Colonic mucosa (tissue), 4 donors: Measurements from ENCODE around the gene SUSD1. TPM values are rescaled to one million over a fixed set of nuclear protein-coding genes. Genes with fewer than 3 reads are reported as not detected.

Source experiments
- DNase-seq: peaks from one replicate; pipeline ENCODE4 v3.0.0-alpha.2; 2020
- H3K27ac ChIP-seq: fragments of 200-600 bp; one replicate; pipeline ENCODE4 v1.8.0; 2021
- H3K27me3 ChIP-seq: fragments of 200-600 bp; one replicate; pipeline ENCODE4 v1.8.0; 2021
- H3K36me3 ChIP-seq: fragments of 200-600 bp; one replicate; pipeline ENCODE4 v1.8.0; 2021
- H3K4me1 ChIP-seq: fragments of 200-600 bp; one replicate; pipeline ENCODE4 v1.8.0; 2021; ENCODE audit warnings: mild to moderate bottlenecking
- H3K4me3 ChIP-seq: fragments of 200-600 bp; one replicate; pipeline ENCODE4 v1.8.0; 2021
- H3K9ac ChIP-seq, 2 donors: one replicate each; pipeline ENCODE4 v1.7.0; 2013; ENCODE audit warnings: control low read depth in 2 of 2, low read depth in 2 of 2, low read length in 2 of 2
- H3K9me3 ChIP-seq: fragments of 200-600 bp; one replicate; pipeline ENCODE4 v1.8.0; 2021
- intact Hi-C: fragments of 100-400 bp; cut with DNase I; formaldehyde crosslinking; loops from one replicate; pipeline ENCODE4 v1.14.1; 2022
- total RNA-seq, 2 donors: library from RNA; stranded (reverse); fragmentation: NEBNext Ultra II Directional in 1 of 2; extraction: Animal tissue kit (Norgen Biotek cat#: 25700) in 1 of 2; gene quantifications; one replicate each; pipeline ENCODE4 v1.2.1, GENCODE V29; 2021
- TF ChIP-seq, protein P1 (sequence below): fragments of 200-600 bp; IDR thresholded peaks from one replicate; pipeline ENCODE4 v1.8.0; 2022; ENCODE audit warnings: antibody characterized with exemption, mild to moderate bottlenecking
- donor health status: healthy.
- donor health status: DM: no; HTN: no; CAD: no.
- donor health status: DM: no; HTN: no; CAD: no.

Gene SUSD1
- total RNA-seq, 2 donors from 2014 or later, result 23.3 to 25.1 TPM

DNA sequence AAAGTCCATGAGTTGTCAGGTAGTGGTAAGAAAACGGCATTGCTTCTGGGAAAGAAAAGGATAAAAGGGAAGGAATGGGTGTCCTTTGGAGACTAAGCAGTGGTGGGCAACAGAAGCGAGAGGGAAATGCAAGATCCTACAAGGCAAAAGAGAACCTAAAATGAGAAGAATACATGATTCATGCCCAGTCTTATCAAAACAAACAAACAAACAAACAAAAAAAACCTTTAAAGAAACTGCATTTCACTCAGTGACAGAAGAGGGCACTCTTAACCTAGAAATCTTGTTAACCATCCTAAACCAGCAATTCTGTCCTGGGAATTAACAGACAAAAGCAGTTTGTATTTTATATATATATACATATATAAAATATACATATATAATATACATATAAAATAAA is 88.5 kb downstream of the SUSD1 start:
- Histone ChIP-seq H3K36me3 (no peaks in the 10 kb centered on the region), H3K4me1 (no peaks in the 10 kb centered on the region), H3K9ac (no peak overlapping the region), H3K4me3 (no peak overlapping the region), H3K27ac (no peak overlapping the region), H3K9me3 (no peaks in the 10 kb centered on the region), H3K27me3 (no peaks in the 10 kb centered on the region)
- intact Hi-C loops, result no loop called here
- no peak for DNase-seq
- TF ChIP-seq, protein P1, sequence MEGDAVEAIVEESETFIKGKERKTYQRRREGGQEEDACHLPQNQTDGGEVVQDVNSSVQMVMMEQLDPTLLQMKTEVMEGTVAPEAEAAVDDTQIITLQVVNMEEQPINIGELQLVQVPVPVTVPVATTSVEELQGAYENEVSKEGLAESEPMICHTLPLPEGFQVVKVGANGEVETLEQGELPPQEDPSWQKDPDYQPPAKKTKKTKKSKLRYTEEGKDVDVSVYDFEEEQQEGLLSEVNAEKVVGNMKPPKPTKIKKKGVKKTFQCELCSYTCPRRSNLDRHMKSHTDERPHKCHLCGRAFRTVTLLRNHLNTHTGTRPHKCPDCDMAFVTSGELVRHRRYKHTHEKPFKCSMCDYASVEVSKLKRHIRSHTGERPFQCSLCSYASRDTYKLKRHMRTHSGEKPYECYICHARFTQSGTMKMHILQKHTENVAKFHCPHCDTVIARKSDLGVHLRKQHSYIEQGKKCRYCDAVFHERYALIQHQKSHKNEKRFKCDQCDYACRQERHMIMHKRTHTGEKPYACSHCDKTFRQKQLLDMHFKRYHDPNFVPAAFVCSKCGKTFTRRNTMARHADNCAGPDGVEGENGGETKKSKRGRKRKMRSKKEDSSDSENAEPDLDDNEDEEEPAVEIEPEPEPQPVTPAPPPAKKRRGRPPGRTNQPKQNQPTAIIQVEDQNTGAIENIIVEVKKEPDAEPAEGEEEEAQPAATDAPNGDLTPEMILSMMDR, result peak; percentile 35

DNA sequence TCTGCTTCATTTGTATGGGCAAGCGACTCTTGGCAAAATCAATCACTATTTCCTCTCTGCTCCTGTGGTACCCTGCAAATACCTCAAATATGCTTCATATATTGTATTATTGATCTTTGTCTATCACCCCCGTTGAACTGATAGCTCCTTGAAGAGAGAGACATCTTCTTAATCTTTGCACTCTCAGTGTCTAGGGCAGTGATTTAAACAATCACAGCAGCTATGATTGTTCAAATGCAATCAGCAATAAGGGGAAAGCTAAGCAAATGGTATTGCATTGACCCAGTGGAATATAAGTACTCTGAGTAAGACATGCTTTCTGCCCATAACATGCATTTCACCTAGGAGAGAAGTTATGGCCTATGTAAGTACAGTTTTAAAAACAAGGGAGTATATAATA is 90.2 kb downstream of the SUSD1 start:
- Histone ChIP-seq H3K4me3 (no peak overlapping the region), H3K9ac (no peak overlapping the region), H3K36me3 (no peaks in the 10 kb centered on the region), H3K4me1 (no peaks in the 10 kb centered on the region), H3K9me3 (no peaks in the 10 kb centered on the region), H3K27ac (no peak overlapping the region), H3K27me3 (no peaks in the 10 kb centered on the region)
- intact Hi-C loops, result no loop called here
- DNase-seq, result no peak
- TF ChIP-seq, protein P1, result no peak

DNA sequence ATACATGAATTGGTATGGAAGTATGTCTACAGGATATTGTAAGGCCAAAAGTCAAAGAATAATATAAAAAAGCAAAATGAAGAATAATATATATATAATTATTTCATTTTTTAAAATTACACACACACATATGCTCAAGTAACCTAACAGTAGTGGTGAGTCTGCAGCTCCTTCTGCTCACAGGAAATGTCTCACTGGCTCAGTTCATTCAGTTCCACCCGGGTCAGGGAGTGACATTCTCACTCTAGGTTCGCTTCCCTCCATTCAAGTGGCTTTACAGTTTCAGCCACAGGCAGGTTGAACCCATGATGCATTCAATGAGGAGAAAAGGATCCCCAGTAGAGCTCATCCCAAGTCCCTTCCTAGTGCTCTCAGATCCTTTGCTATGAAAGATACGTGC is 90.8 kb downstream of the SUSD1 start:
- no peaks in the 10 kb centered on the region for H3K9me3 ChIP-seq
- peak; percentile 5 for DNase-seq
- TF ChIP-seq, protein P1, result no peak
- H3K4me3 ChIP-seq, result no peak overlapping the region
- no peaks in the 10 kb centered on the region for H3K36me3 ChIP-seq
- no peak overlapping the region for H3K9ac ChIP-seq
- no peaks in the 10 kb centered on the region for H3K4me1 ChIP-seq
- no peak overlapping the region for H3K27ac ChIP-seq
- no peaks in the 10 kb centered on the region for H3K27me3 ChIP-seq
- intact Hi-C loops, result no loop called here

DNA sequence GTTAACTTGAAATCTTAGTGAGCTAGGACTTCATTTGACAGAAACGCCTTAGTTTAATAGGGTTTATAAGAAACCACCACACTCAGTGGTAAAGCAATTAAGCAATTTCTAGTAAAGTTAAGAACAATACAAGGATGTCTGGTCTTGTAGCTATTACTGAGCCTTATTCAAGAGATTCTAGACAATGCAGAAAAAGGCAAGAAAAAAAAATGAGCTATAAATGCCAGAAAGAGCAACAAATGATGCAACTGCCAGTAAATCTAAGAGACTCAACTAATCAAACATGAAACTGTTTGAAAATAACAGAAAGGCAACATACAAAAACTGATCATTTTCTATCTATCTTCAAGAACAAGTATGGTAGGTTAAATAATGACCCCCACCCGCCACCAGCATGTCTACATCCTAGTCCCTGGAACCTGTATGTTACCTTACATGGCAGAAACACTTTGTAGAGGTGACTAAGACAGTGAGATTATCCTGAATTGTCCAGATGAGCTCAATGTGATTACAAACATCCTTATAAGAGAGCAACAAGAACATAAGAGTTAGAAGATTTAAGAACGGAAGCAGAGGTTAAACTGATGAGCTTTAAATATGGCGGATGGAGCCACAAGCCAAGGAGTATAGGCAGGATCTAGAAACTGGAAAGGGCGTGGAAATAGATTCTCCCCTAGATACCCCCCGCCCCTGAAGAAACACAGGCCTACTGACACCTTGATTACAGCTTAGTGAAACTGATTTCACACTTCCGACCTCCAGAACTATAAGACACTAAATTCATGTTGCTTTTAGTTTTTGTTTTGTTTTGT is 93.0 kb downstream of the SUSD1 start:
- no peak overlapping the region for H3K27ac ChIP-seq
- H3K9ac ChIP-seq, result no peak overlapping the region
- DNase-seq, result no peak
- no peaks in the 10 kb centered on the region for H3K36me3 ChIP-seq
- H3K27me3 ChIP-seq, result no peaks in the 10 kb centered on the region
- H3K9me3 ChIP-seq, result no peaks in the 10 kb centered on the region
- H3K4me1 ChIP-seq, result no peaks in the 10 kb centered on the region
- TF ChIP-seq, protein P1, result no peak
- no peak overlapping the region for H3K4me3 ChIP-seq
- intact Hi-C loops, result no loop called here

DNA sequence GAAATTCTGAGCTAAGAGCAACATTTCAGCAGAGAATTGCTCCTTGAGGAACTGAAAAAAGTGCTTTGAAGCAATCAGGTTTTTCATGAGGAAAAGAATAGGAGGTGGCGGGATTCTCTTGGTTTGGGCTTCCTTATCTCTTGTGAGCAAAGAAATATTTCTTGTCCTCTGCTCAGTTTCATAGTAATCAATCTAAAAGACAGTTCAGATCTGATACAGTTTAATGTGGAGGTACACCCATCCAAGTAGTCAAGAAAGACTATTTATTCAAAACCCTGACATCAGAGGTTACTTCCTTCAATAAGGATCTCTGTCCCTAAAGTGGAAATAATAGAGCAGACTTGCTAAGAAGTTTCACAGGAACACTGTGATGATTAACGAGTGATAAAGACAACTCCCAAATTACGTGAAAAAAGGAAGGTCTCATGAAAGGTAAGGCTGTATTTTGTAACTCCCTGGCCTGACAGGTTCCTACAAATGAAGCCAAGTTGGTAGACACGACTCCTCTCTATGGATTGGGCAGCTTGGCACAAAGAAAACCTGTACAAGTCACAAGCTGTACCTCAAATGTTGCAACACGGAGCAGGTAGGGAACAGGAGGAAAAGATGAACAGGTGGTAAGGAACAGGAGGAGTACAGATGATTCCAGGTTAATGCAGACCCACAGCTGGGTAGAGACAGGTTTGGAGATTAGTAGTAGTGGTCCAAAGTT is 94.1 kb downstream of the SUSD1 start:
- H3K4me3 ChIP-seq, result no peak overlapping the region
- intact Hi-C loops, result no loop called here
- TF ChIP-seq, protein P1, result no peak
- peak; percentile 7 for DNase-seq
- H3K36me3 ChIP-seq, result no peaks in the 10 kb centered on the region
- no peaks in the 10 kb centered on the region for H3K4me1 ChIP-seq
- H3K27ac ChIP-seq, result no peak overlapping the region
- no peaks in the 10 kb centered on the region for H3K27me3 ChIP-seq
- H3K9ac ChIP-seq, result no peak overlapping the region
- H3K9me3 ChIP-seq, result no peaks in the 10 kb centered on the region
